Medulla oblongata (tissue), 1 donor: Measurements from ENCODE around the gene ANKRD27.
A peak's percentile ranks its signal among the peaks of the same experiment; 100 is the strongest.
"Not testable (repeated sequence)": the region's sequence is repeated elsewhere in the genome, so short reads cannot be mapped to it uniquely, and the experiment has no call there.

Source experiments
- DNase-seq: peaks from one replicate; pipeline ENCODE4 v3.0.0-alpha.2; 2015; ENCODE audit errors: extremely low spot score

ANKRD27 gene

DNA sequence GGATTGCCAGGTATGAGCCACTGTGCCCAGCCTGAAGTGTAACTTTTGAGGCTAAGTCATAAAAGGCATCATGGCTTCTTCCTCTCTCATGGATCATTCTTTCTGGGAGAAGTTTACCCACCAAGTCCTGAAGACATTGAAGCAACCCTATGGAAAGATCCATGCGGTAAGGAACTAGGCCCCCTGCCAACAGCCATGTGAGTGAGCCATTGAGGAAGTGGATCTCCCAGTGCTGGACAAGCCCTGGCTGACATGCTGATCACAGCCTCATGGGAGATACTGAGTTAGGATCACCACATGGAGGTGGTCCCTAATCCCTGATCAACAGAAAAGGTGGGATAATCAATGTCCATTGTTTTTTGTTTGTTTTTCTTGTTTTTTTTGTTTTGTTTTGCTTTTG, 13.3 kb upstream of the ANKRD27 start:
- DNase-seq: peak; percentile 23

DNA sequence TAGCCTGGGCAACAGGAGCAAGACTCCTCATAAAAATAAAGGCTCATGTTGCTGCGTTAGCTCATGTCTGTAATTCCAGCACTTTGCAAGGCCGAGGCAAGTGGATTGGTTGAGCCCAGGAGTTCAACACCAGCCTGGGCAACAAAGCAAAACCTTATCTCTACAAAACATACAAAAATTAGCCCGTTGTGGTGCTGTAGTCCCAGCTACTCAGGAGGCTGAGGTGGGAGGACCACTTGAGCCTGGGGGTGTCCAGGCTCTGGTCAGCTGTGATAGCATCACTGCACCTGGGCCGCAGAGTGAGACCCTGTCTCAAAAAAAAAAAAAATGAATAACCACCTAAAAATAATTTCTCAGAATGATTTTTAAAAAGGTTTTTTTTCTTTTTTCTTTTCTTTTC, 12.7 kb upstream of the ANKRD27 start:
- DNase-seq: no peak

- DNase-seq: no peak
Measured at GRCh38 chr19:32686847-32687475, 12.0 kb upstream of the ANKRD27 start.

- DNase-seq: no peak
Measured at GRCh38 chr19:32682317-32682716, 7.3 kb upstream of the ANKRD27 start.

DNA sequence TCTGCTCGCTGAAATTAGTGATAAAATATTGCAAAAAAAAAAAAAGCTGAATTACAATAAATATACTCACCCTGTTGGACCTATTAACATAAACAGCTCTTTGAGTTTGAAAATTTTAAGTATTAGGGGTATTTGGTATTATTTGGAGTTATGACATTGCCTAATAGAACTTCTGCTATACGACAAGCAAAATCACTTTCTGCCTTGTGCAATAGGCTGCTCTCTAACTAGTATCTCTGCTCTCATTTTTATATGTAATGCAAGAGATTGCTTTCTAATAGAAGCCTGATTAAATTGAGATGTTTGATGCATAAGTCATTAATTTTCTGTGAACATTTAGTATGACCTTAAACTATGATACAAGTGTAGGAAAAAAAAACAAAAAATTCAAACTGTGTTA, 6.0 kb upstream of the ANKRD27 start:
- no peak for DNase-seq

DNA sequence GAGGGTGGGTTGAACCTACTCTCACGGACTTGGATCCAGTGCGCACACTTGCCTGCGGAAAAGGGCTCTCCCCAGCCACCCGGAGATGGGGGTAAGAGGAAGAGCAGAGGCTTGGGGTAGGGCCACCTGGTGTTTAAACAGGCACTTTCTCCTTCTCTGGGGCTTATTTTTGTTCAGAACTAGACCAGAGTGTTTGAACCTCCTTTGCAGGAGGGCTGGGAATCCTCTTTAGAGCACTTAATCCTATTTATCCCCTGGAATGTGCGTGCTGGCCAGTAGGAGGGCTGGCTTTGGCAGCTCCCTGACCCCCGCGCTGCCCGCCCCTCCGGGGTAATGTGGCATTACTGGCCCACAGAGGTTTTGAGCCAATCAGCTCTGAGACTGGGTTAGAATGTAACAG, 2.7 kb upstream of the ANKRD27 start:
- no peak for DNase-seq

DNA sequence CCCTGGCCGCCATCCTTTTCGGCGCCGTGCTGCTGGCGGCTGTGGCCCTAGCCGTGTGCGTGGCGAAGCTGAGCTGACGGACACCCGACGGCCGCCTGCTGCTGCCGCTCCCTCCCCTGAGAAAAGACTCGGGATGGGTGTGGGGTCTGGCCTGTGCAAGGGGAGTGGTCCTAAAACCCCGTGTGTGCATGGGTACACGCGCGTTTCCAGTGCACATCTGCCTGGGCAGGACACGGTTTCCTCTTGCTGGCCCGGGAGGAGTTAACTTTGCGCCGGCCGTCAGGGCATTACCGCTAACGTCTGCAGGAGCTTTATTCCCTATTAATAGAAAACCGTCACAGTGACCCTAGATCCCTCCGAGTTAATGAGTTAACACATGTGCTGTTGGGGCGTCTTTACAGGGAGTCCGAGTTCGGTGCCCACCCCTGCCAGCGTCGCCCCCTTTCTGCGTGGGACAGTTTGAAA, 1.9 kb upstream of the ANKRD27 start:
- no peak for DNase-seq

- no peak for DNase-seq
Measured at GRCh38 chr19:32676186-32676894, 1.4 kb upstream of the ANKRD27 start.

DNA sequence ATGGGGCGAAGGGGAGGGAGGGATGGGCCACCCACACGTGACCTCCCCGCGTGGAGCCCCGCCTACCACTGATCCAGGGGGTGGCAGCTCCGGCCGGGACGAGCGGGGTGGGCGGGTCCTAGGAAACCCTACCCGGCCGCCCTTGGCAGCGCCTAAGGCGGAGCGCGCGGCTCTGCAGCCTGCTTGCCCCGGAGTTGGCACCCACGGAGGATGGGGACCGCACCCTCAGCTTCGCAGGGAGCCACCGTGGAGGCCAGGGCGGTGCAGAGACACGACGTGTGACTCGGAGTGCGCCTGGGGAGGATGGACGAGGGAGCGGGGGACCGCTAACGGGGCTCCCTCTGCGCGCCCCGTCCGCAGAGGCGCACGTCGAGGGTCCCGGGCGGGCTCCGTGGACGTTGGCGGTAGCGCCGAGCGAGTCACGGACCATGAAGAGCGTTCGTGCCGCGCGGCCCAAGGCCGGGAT, 773 bp upstream of the ANKRD27 start, which contains the start of gene RGS9BP:
Gene RGS9BP (plus strand): TSS at position 129 of the 466 bp plus-strand sequence. CDS start 416 bp downstream, outside the sequence.
- peak; percentile 73 for DNase-seq

GRCh38 chr19:32674153-32674930, 638 bp downstream of the ANKRD27 start:
- DNase-seq: no peak

- DNase-seq: no peak
Measured at GRCh38 chr19:32673573-32673972, 1.4 kb downstream of the ANKRD27 start.

GRCh38 chr19:32672841-32673240, 2.1 kb downstream of the ANKRD27 start:
- DNase-seq: no peak

GRCh38 chr19:32671883-32672593, 2.9 kb downstream of the ANKRD27 start:
- no peak for DNase-seq

DNA sequence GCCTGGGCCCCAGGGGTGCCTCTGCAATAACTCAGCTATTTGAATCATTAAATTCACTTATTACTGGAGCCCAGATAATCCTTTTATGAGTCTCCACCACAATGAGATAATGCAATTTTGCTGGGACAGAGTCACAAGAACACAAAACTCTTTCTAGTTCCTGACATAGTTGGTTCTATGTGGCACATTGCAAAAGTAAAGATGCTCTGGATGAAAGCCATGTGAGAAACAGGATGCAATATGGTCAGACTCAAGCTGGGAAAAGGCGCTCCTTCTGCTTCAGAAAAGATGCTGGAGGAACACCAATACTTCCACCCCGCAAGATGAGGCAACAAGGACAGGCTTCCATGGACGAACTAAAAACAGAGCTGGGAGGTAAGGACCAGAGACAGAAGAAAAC, 5.7 kb downstream of the ANKRD27 start:
- no peak for DNase-seq

DNA sequence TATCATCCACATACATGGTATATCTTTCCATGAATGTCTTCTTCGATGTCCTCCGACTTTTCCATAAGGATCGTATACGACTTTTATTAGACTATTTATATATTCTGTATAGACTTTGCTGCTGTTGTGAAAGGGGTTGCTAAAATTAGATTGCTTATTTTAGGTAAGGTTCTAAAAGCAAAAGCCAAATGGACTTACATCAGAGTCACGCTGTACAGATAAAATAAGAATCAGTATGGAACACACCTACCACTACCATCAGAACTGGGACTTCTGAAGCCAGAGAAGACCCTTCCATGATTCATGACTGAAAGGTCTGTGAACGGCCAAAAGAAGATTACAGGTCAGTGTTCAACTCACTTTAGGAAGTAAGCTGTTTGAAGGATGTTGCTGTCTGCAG, 8.9 kb downstream of the ANKRD27 start:
- no peak for DNase-seq

- no peak for DNase-seq
Measured at GRCh38 chr19:32662186-32662585, 12.8 kb downstream of the ANKRD27 start.

GRCh38 chr19:32661318-32661717, 13.7 kb downstream of the ANKRD27 start:
- no peak for DNase-seq

- DNase-seq: no peak
Measured at GRCh38 chr19:32658527-32658926, 16.5 kb downstream of the ANKRD27 start.

- no peak for DNase-seq
Measured at GRCh38 chr19:32658075-32658474, 16.9 kb downstream of the ANKRD27 start.

GRCh38 chr19:32656379-32656778, 18.6 kb downstream of the ANKRD27 start:
- DNase-seq: not testable (repeated sequence)

DNA sequence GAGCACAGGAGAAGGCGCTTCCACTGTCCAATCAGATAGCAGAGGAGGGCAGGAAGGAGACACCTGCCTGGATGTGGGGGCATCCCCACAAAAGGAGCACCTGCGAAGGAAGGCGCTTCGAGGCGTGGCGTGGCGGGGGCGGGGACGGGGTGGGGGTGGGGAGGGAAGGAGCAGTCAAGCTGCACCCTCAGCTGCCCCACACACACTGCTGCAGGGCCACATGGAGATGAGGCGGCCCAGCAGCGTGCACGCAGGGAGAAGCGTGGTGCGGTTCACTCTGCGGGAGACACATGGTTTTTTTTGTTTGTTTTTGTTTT, 21.4 kb downstream of the ANKRD27 start:
- no peak for DNase-seq
